Stimulated activated CD4-positive, alpha-beta T cell treated with anti-CD3 and anti-CD28 coated beads, Interleukin-2, amount 100 ng/mL, for 4 hours (primary cell): ENCODE data around the gene SKI.

Experiments
- DNase-seq: peaks from one replicate; pipeline ENCODE4 v3.0.0-alpha.2; 2020; ENCODE audit warnings: low read depth

The SKI gene

DNA sequence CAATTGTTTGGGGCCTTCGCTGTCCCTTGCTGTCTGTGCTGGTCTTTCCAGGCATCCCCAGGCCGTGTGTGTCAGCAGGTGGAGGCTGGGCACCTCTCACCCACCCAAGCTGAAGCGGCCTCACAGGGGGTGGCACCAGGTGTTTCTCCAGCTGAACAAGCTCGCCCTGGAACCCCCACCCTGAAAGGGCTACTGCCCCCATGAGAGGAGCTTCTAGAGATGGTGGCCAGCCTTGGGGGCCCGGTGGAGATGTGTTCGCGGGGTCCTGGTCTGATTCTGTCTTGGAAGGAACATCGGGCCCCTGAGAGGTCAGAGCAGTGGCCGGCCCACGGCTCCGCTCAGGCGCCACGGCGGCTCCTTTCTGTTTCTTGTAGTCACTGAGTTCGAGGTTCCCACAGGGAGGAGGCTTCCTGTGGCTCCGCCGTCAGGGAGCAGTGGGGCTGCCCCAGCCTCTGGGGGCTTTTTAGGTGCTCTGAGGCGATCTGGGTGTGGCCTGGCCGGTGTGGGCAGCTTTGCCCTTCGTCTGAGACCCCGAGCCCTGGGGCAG is 46.9 kb downstream of the SKI start:
- no peak for DNase-seq

DNA sequence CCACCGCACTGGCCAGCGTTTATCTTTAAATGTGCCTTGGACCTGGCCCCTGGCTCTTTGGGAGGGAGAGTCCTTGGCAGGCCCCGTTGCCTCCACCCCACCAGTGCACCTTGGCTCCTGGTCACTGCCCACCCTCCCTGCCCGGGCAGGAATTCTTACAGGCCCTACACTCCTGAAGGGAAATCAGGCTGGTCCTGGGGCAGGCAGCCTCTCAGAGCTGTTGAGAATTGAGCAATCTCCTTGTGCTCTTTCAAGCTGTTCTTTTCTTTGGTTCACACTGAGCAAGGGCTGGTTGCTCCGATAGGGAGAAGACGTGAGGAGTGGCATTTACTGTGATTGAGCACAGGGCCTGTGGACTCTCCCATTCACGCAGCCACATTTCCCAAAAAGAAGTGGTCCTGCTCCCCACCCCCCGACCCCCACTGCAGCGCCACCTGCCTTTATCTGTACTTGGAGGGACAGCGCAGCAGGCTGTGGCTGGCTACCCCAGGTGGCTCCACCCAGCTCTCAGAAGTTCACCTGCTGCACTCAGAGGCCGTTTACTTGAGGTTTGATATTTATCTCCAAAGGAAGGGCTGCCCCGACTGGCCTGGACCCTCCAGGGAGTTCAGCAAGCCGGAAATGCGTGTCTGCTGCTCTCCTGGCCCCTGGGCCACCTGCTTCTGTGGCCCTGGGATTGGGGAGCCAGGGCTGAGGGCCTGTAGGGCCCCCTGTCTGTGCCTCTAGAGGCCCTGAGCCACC is 47.8 kb downstream of the SKI start:
- no peak for DNase-seq

DNA sequence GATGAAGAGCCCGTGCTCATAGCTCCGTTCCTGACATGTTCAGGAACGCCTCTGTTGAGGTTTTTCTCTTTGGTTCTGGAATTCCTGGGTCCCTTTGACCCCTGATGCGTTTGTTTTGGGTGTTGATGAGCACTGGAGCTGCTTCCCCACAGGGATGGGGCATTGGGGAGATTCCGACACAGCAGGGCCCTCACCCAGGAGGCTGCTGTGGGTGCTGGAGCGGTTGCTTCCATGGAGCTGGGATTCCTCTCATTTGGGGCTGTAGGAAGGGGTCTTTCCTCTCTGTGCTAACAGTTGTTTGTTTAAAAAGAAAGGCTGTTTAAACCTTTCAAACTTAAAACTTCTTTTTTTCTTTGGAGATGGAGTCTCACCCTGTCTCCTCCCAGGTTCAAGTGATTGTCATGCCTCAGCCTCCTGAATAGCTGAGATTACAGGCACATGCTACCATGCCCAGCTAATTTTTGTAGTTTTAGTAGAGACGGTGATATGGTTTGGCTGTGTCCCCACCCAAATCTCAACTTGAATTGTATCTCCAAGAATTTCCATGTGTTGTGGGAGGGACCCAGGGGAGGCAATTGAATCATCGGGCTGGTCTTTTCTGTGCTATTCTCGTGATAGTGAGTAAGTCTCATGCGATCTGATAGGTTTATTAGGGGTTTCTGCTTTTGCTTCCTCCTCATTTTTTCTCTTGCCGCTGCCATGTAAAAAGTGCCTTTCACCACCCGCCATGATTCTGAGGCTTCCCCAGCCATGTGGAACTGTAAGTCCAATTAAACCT is 48.9 kb downstream of the SKI start:
- no peak for DNase-seq

DNA sequence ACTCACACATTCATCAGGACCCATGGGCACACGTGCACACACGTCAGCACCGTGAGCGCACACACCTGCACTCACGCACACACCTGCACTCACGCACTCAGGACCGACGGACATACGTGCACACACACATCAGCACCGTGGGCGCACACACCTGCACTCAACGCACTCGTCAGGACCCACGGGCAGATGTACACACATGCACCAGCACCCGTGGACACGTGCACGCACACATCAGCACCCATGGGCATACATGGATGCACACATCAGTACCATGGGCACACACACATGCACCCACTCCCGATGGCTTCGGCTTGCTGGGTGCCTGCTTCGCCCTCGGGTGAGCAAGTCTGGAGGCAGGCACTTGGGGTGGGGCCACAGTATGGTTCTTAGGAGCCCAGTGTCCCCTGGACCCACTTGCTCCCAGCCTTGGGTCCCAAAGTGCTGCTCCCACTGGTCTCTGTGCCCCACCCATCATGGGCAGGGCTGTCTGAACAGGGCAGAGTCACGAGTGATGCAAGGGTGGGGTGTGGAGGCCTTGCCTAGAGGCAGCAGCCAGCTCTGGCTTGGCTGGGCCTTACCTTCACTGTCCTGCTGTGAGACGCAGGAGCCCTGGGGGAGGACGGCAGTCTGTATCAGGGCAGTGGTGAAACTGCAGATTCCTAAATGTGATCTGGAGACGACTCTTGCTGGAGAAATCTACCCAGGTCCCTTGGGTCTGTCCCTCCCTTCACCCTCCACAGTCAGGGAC is 49.8 kb downstream of the SKI start:
- no peak for DNase-seq

DNA sequence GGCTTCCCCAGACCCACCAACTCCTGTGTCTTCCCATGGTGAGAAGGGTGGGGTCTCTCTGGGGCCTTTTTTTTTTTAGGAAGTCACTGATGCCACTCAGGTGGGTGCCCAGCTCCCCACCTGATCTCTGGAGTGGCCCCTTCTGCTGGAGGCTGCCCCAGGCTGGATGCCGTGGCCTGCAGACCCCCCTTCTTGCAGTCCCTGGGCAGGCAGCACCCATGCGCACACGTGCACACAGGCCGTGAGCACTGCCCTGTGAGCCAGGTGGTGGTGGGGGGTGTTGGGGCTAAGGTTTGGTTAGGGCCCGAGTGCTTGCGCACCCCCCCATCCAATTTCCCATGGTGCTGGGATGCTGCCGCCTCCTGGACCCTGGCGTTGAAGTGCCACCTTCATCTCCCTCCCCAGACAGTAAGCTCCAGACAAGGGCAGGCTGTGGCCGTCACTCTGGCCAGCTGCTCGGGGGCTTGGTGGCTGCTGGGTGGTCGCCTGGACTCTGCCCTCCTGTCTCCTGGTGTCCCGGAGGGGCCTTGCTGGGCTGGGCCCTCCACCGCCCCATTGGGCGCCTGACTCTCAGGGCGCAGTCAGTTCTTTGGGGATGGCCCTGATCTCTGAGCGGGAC is 50.6 kb downstream of the SKI start:
- DNase-seq, result no peak

DNA sequence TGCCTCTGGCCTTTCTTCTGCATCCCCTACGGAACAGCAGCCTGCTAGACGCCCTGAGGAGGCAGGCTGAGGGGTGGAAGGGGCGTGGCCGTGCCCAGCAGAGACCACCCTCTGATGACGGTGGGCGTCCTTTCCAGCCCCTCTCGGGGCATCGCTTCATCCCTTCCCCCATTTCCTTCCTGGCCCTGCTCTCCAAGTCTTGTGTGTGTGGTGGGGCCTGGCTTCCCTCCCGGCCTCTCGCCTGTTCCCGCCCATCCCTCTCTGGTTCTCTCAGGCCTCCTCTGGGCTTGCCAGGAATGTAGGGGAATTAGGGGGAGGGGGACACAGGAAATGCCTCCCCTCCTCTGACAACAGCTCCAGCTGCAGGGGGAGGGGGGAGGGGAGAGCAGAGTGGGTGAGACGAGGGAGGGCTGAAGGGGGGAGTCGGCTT is 51.1 kb downstream of the SKI start:
- DNase-seq, result no peak

DNA sequence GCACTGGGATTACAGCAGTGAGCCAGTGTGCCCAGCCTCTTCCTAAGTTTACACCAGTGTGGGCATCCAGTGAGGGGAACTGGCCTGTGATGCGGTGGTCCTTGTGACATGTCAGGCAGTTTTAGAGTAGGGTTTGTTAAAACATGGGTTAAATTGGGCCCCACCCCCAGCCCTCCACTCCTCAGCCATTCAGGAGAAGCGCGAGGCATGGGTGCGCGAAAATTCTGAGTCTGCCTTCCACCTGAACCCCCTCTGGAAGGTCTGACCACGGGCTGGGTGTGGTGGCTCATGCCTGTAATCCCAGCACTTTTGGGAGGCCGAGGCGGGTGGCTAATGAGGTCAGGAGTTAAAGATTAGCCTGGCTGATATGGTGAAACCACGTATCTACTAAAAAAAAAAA is 51.7 kb downstream of the SKI start:
- DNase-seq, result no peak

DNA sequence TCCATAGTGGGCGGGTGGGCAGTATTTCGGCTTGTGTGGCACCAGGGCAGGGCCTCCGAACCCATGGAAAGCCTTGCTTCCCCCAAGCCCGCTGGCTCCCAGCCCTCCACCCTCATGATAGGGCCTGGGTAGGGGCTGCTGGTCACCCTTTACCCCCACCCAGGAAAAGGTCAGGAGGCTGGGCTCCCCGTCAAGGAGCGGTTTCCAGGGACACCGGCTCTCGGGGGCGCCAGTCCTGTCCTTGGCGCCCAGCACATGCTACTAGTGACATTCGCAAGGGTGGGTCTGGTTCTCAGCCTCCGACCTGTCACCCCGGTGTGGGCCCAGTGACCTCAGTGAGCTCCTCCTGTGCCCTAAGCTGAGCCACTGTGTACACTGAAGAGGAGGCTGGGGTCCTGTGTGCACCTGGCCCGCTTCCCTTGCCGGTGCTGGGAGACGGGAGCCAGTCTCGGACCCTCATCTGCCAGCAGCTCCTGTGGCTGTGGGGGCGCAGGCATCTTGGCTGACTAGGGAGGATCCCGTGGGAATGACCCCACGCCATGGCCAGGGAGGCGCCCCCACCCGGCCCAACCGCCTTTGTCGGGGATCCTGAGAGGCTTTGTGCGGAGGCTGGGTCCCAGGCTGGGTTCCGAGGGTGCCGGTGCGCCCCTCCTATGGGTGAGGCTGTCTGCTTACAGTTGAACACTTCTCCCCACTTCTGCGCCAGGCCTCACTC is 54.6 kb downstream of the SKI start:
- DNase-seq, result no peak

DNA sequence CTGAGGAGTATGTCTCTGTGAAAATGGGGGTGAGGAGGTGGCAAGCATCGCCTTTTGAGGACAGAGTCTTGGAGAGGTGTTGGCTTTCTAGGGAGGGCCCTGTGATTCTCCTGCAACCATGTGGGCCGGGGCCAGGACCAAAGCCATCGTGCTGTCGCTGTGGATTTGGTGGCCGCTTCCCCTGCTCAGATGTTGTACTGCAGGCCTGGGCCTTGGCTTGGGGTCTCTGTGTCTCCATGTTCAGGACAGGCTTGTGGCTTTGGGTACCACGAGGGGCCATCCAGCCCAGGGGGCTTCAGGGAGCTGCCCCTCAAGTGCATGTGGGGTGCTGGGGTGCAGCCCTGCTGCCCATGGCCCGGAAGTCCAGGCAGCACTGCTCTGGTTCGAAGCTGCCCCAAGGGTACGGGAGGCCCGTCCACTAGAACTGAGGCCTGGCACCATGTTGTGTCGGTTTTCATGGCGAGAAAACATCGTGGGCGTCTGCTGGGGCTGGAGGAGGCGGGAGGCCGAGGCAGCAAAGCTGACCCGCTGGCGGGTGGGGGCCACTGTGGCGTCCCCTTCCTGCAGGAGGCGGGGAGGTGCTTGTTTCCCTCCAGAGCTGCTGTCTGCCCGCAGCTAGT is 55.4 kb downstream of the SKI start:
- no peak for DNase-seq

DNA sequence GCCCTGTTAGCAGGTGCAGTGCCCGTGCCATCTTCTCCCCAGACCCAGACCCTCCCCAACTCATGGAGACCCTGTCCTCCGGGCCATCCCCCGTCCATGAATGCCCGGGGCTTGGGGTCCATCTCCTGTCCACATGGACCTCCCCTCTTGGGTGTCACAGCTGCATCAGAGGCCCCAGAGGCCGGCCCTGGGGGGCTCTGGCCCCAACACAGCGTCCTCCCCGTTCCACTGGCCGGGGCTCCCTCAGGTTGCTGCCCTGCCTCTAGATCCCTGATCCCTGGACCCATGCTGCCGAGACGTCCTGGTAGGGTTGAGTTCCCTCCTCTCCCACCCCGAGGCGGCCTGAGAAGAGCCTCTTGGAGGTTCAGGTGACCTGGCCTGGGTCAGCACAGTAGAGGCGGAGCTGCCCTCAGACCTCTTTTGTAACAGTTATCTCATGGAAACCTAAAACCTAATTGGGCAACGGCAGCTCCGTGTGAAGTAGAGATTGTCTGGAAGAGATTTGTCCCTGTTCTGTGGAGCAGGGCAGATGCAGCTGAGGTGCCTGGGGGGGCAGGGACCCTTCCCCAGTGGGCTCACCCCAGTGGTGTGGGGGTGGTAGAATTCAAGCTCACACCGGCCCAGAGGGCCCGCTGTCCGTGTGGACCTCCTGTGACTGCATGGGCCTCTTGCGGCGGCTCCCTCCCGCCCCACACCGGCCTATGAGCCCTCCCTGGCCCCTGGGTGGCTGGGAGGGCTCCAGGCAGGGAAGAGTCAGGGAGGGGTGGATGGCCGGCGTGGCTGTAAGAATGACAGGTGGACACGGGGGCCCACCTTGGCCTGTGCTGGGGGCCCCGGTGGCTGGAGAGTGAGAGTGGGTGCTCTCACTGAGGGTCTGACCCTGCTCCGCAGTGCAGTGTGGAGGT is 56.1 kb downstream of the SKI start:
- DNase-seq, result no peak

DNA sequence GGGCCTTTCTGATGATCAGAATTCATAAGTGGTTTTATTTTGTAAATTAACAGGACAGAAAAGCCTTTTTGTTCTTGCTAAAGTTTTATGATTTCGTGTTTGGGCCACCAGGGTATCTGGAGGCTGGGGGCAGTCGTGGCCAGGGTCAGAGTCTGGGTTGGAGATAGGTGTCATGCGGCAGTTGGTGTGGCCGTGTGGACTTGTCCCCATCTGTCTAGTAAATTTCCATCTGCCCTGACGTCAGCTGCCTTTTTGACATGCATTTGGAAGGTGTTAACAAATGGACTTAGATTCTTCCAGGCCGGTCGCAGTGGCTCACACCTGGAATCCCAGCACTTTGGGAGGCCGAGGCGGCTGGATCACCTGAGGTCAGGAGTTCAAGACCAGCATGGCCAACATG is 56.8 kb downstream of the SKI start:
- no peak for DNase-seq

DNA sequence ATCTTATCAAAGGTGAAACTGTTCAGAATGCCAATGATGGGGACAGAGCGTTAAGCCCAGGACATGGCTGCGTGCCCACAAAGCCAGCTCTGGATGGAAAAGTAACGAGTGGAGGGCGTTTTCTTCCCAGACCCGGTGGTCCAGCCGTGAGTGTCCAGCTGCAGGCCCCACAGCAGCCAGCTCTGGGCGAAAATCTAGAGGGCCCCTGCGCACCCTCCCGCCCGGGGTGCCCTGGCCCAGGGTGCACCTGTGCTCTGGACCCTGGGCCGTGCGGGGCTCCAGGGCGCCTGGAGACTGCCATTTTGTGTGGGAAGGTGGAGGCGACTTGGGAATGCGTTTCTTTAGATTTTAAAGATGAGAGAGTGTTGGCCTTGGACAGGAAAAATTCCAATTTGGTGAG is 58.8 kb downstream of the SKI start:
- DNase-seq, result no peak

DNA sequence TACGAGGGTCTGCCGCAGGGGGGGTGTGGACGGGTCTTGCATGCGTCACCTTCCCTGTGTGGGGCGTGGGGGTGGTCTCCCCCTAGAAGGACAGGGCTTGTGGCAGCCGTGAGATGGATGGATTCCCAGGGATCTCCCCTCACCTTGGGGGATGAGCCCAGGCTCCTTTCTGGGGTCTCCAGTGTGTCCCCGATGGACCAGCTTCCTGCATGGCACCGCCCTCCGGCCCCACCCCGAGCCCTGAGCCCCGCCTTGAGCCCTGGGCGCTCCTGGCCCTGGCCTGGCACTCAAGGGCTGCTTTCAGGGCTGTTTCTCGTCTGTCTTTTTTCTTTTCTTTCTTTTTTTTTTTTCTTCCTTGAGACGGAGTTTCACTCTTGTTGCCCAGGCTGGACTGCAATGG is 59.5 kb downstream of the SKI start:
- no peak for DNase-seq

DNA sequence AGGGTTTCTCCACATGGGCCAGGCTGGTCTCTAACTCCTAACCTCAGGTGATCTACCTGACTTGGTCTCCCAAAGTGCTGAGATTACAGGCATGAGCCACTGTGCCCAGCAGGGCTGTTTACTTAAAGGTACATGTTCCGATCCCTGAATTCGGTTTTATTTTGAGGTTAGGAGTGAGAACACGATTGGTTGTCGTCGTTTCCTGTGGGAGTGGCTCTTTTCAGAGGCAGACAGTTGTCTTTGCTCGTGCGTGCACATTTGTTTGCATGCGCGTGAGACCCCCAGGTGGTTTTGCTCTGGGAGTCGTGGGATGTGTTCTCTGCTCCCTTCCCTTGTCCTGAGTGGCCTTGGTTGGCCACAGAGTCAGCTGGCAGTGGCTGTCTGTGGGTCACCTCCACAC is 60.2 kb downstream of the SKI start:
- DNase-seq, result no peak

DNA sequence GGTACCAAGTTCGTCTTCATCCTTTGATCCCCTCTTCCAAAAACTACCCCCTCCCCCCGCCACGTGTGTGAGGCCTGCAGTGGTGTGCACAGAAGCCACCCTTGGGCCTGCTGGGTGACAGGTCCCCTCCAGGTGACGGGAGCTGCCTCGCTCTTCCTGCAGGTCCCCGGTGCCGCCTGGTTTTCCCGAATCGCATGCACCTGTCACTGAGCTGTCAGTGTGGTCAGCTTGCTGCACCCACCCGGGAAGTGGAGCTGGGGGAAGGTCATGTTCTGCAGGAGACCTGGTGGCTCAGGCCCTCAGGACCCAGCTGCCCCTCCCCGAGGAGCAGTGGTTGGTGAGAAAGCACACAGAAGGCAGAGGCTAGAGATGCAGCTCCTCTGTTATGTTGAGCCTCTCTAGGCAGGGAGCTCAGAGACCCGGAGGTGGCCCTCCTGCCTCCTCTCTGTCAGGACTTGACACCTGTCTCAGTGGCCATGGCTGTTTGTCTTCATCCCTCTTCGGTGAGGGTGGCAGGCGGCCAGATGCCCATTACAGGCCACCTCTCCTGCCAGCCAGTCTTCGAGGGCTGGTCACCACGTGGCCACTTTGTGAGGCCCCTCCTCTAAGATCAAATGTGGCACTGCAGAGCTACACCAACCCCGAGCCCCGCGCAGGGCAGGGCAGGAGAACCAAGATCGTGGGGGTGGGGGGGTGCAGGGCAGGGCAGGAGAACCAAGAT is 60.9 kb downstream of the SKI start:
- DNase-seq, result no peak

DNA sequence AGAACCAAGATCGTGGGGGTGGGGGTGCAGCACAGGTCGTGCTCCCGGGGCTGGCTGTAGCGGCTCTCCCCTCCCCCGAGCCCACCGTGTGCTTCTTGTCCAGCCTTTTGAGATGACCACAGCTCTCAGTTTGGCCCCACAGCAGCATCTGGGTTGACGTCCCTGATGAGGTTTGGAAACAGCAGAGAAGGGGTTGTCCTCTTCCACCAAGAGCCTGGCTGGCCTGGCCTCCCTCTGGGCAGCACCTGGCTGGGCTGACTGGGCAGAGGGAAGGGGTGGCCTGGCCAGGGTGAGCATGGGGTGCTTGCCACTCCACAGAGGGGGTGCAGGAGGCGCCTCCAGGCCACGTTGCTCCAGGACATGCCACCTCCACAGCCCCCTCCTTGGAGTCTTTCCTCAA is 61.5 kb downstream of the SKI start:
- DNase-seq, result no peak

DNA sequence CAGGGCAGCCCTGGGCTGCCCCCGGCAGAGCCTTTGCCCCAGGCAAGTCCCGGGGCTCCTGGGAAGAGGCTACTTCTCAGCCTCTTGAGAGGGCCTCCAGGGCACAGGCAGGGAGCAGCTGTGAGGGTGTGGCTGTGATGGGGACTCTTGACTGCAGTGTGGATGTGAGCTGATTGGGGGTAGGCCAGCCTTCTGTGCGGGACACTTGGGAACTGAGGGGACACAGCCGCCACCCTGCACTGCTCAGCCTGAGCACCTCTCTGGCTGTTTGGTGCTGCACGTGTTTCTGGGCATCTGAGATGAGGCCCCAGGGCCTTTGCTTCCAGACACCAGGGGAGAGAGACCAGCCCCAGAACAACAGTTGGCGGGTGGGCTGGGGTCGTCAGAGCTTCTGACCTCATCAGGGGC is 62.1 kb downstream of the SKI start:
- DNase-seq, result no peak

DNA sequence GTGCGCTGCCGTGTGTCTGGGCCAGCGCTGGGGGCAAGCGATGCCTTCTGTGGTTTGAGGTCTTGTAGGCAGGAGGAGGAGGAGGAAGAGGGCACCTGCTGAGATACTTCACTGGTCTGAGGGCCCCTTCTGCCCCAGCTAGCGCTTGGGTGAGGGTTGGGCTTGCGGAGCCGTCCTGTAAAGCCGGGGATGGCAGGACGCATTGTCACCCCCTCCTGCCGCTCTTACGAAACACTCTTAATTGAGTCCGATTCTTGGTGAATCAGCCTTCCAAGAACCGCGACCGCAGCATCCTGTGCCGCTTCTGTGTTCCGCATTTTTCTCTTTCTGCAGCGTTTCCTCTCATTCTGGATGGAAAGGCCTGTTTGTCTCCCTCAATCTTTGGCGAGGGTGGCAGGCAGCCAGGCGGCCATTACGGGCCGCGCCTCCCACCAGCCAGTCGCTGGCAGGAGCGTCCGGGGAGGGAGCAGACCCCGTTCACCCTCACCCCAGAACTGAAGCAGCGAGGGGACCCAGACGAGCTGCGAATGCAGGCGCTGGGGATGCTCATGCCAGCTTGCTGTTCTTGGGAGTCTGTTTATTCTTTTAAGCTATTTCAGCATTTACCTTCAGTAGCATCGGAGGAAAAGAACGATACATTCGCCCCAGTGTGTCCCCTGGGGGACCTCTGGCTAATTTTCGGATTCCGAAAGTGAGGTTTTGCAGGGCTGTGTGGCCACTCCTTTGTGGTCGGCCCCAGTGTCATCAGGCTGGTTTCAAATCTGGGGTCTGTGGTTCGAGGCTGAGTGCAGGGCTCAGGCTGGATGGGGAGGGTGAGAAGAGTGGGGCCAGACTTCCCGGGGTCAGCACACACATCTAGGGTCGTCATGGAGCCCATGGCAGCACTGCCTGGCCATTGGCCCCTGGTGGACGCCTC is 62.7 kb downstream of the SKI start:
- DNase-seq, result peak; percentile 77
